Epithelial cell of esophagus (primary cell): ENCODE results near the gene TPP1.

Source experiments
- DNase-seq: peaks from one replicate; pipeline ENCODE4 v3.0.0; 2010; ENCODE audit warnings: low read depth
- H3K4me3 ChIP-seq: 2 replicates; pipeline ENCODE4 v1.5.1; 2011; ENCODE audit warnings: mild to moderate bottlenecking, low read length, control low read depth
- TF ChIP-seq, protein P1 (sequence below): IDR thresholded peaks from 2 replicates; pipeline ENCODE4 v1.5.1; 2011; ENCODE audit warnings: low read depth, mild to moderate bottlenecking, low read length, control low read depth, inconsistent platforms; ENCODE audit not compliant: insufficient read depth; ENCODE audit errors: missing control alignments

The TPP1 gene

DNA sequence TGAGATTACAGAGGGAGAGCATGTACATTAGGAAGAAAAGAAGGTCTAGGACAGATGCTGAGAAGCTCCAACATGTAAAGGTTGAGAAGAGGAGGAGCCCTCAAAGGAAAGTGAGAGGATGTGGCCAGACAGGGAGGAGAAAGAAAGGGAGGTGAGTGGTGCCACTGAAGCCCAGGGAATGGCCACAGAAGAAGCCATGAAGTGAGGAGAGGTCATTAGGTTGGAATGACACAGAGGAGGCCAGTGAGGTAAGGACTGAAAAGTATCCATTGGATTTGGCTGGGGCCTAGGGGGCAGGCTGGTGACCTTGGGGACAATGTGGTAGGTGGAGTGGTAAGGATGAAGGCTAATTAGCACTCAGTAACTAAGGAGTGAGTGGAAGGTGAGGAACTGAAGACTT lies 39.4 kb upstream of the TPP1 start:
- no peak for DNase-seq
- TF ChIP-seq, protein P1, sequence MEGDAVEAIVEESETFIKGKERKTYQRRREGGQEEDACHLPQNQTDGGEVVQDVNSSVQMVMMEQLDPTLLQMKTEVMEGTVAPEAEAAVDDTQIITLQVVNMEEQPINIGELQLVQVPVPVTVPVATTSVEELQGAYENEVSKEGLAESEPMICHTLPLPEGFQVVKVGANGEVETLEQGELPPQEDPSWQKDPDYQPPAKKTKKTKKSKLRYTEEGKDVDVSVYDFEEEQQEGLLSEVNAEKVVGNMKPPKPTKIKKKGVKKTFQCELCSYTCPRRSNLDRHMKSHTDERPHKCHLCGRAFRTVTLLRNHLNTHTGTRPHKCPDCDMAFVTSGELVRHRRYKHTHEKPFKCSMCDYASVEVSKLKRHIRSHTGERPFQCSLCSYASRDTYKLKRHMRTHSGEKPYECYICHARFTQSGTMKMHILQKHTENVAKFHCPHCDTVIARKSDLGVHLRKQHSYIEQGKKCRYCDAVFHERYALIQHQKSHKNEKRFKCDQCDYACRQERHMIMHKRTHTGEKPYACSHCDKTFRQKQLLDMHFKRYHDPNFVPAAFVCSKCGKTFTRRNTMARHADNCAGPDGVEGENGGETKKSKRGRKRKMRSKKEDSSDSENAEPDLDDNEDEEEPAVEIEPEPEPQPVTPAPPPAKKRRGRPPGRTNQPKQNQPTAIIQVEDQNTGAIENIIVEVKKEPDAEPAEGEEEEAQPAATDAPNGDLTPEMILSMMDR = no peak
- H3K4me3 ChIP-seq = no peak overlapping the region

DNA sequence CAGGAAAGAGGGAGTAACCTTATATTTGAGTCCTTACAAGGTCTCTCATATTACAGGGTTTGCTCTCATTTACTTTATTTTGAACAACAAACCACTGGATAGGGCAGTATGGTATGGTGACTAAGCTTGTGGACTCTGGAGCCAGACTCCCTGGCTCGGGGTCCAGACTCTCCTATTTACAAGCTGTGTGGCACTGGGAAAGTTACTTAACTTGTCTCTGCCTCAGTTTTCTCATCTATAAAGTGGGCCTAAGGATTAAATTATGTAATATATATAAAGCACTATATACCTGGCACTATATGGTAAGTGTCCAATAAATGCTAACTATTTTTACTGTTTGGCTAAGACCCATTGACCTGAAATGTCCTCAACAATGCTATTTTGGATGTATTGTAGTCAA lies 38.1 kb upstream of the TPP1 start:
- DNase-seq = no peak
- TF ChIP-seq, protein P1 = no peak
- H3K4me3 ChIP-seq = no peak overlapping the region

DNA sequence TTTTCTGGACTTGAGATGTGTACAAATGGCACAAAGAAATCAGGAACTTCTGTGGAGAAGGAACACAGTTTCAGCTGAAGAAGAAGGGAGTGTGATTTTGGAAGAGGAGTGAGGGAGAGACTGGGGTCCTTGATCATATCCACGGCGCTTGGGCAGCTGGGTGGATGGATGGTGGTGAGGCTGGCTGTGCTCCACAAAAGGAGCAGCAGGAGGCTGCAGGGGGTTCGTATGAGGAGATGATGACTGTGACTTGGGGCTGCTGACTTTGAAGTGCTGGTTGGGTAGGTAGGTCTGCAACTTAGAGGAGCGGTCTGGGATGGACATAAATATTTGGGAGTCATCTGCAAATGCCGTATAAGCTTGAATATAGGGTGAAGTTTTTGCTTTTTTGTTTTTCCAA lies 37.7 kb upstream of the TPP1 start:
- no peak for DNase-seq
- H3K4me3 ChIP-seq = no peak overlapping the region
- TF ChIP-seq, protein P1 = no peak

DNA sequence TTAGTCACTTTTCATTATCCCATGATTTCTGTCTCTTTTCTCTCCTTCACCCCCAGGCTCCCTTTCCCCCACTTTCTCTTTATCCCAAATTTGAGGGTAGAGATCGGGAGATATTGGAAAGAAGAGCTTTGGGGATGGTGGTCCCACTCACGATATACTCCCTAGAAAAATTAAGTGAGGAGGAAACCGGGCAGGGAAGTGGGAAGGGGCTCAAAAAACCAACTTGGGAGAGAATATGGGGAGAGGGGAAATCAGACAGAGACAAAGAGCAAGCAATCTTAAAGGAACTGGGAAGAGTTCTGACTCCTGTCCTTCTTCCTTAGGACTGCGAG lies 37.3 kb upstream of the TPP1 start:
- H3K4me3 ChIP-seq = no peak overlapping the region
- DNase-seq = no peak
- TF ChIP-seq, protein P1 = no peak

DNA sequence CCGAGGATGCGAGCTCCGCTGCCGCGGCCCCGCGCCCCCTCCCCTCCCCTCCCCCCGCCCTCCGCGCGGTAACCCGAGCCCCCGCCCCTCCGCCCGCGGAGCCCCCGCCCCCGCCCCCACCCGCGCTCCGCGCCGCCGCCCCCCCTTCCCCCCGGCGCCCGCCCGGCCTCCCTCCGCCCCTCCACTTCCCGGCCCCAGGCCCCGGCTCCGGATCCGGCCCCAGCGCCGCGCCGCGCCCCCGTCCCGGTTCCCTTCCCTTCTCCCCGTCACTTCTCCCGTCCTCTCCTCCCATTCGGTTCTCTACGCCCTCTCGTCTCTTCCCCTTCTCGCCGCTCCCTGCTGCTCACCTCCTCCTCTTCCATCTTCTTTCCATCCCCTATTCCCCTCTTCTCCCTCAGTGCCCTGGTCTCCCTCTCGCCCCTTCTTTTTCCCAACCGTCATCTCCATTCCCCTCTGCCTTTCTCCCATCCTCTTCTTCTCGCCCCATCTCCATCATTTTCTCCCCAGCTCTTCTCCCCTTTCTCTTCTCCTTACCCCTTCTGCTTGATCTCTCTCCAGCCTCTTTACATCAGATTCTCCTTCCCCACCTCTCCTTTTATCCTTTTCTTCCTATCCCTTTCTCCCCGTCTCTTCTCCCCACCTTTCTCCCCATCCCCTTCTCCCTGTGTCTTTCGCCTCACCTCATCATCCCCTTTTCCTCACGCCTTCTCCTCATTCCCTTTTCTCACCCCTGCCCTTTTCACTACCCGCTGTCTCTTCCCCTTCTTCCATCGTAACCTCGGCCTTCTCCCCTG lies 36.8 kb upstream of the TPP1 start, which contains the start of gene DCHS1:
TSS of gene DCHS1 (minus strand) at position 20 of the 794 bp plus-strand sequence. CDS start 14,196 bp downstream, outside the sequence.
- no peak within 1 kb of the TSS for H3K4me3 ChIP-seq
- no peak for DNase-seq
- TF ChIP-seq, protein P1 = no peak

DNA sequence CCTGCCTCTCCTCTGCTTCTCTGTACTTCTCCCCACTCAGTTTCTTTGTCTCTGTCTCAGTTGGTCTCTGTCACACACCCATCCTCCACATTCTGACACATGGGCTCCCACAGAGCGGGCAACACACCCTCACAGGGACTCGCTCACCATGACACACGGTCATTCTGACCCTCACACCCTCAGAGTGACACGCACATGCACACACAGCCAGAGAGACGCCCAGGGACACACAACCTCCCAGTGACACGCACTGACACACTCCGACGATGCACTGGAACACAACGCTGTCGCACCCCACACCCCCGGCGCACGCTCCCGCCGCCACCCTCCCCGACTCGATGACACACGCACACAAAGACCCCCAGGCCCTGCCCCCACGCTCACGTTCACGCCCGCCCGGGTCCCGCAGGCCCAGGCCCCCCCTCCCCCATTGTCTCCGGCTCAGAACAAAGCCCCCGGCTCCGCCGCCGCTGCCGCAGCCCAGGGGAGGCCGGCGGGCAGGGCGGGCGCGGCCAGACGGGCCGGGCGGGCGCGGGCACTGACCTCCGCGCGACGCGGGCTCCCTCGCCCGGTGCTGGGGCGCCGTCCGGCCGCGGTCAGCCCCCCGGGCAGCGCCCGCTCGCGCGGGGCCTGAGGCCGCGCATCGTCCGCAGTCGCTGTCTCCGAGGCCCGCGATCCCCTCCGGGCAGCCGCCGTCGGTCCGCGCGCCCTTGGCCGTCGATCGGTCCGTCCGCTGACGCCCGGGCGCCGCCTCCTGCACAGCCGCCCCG lies 36.0 kb upstream of the TPP1 start:
- no peak overlapping the region for H3K4me3 ChIP-seq
- TF ChIP-seq, protein P1 = no peak
- DNase-seq = no peak
